ENCODE data around the gene CGRRF1. TPM values are rescaled to one million over a fixed set of nuclear protein-coding genes. Genes with fewer than 3 reads are reported as not detected.

Gene CGRRF1
- total RNA-seq, 1 donor from 2014 or later, result 20.4 TPM

DNA sequence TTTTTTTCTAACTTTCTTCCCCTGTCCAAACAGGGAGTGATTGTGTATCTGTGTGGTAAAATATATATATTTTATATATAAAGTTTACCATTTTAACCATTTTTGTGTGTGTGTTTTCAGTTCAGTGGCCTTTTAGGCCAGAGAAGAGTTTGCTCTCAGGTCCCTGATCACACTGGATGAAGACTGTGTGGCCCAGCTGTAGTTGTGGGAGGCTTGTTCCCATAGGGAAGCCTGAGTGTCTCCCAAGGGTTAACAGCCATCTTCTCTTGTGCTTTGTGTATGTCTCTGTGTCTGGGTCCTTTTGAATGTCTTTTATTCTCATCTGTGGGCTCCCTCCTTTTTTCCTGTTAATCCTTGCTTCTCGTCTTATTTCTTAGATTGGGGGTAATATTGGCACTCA lies 23.4 kb downstream of the CGRRF1 start:
- H3K27ac ChIP-seq (ENCODE audit: low read depth, low read length), result no peak overlapping the region
- H3K9ac ChIP-seq (ENCODE audit: low read depth in 1 of 3, low read length in 3 of 3), result no peak overlapping the region
- no peaks in the 10 kb centered on the region for H3K4me1 ChIP-seq (ENCODE audit: control insufficient read depth in 3 of 3, insufficient read depth in 3 of 3, low read length in 3 of 3)
- no peaks in the 10 kb centered on the region for H3K9me3 ChIP-seq (ENCODE audit: control insufficient read depth in 3 of 3, low read length in 3 of 3)
- H3K27me3 ChIP-seq (ENCODE audit: control insufficient read depth in 3 of 3, insufficient read depth in 3 of 3, low read length in 3 of 3), result no peaks in the 10 kb centered on the region
- peaks cover 2 to 8% (median 2%) of the 10 kb centered on the region in 3 donors for H3K36me3 ChIP-seq (ENCODE audit: control insufficient read depth in 3 of 3, insufficient read depth in 3 of 3, low read length in 3 of 3)
- H3K4me3 ChIP-seq (ENCODE audit: low read length in 3 of 3), result no peak overlapping the region

DNA sequence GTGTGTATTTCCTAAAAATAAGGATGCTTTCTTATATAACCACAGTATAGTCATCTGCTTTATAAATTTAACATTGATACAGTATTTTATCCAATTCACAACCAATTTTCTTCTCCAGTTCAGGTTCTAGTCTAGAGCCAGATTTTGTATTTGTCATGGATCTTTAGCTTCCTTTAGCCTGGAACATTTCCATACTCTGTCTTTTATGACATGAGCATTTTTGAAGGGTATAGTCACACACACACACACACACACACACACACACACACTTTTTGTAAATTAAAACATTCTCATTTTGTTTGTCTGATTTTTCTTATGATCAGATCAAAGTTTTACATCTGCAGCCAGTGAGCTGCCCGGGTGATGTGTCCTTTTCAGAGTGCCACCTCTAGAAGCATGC lies 25.4 kb downstream of the CGRRF1 start:
- no peak overlapping the region for H3K27ac ChIP-seq (ENCODE audit: low read depth, low read length)
- H3K9me3 ChIP-seq (ENCODE audit: control insufficient read depth in 3 of 3, low read length in 3 of 3), result no peaks in the 10 kb centered on the region
- H3K4me1 ChIP-seq (ENCODE audit: control insufficient read depth in 3 of 3, insufficient read depth in 3 of 3, low read length in 3 of 3), result no peaks in the 10 kb centered on the region
- H3K27me3 ChIP-seq (ENCODE audit: control insufficient read depth in 3 of 3, insufficient read depth in 3 of 3, low read length in 3 of 3), result no peaks in the 10 kb centered on the region
- no peak overlapping the region for H3K4me3 ChIP-seq (ENCODE audit: low read length in 3 of 3)
- H3K36me3 ChIP-seq (ENCODE audit: control insufficient read depth in 3 of 3, insufficient read depth in 3 of 3, low read length in 3 of 3), result peaks cover 3 to 12% (median 6%) of the 10 kb centered on the region in 3 donors
- H3K9ac ChIP-seq (ENCODE audit: low read depth in 1 of 3, low read length in 3 of 3), result no peak overlapping the region

DNA sequence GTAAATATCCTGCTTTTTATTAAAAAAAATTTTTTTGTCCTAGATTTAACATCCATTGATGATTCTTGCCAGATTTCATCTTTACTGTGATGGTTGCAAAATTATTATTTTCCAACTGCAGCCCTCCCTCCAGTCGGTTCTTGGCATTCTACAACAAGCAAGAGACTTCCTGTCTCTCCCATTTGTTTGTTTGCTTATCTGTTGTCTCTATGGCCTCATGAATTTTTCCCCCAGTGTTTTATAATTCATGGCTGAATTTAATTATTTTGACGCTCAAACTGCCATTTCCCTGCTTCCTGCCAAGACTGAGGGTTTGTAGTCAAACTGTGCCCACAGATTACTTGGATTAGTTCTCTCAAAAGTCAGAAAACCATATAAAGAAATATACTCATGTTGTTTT lies 25.9 kb downstream of the CGRRF1 start:
- no peaks in the 10 kb centered on the region for H3K27me3 ChIP-seq (ENCODE audit: control insufficient read depth in 3 of 3, insufficient read depth in 3 of 3, low read length in 3 of 3)
- H3K9me3 ChIP-seq (ENCODE audit: control insufficient read depth in 3 of 3, low read length in 3 of 3), result no peaks in the 10 kb centered on the region
- no peak overlapping the region for H3K9ac ChIP-seq (ENCODE audit: low read depth in 1 of 3, low read length in 3 of 3)
- no peak overlapping the region for H3K4me3 ChIP-seq (ENCODE audit: low read length in 3 of 3)
- H3K36me3 ChIP-seq (ENCODE audit: control insufficient read depth in 3 of 3, insufficient read depth in 3 of 3, low read length in 3 of 3), result peaks cover 3 to 12% (median 6%) of the 10 kb centered on the region in 3 donors
- H3K27ac ChIP-seq (ENCODE audit: low read depth, low read length), result no peak overlapping the region
- H3K4me1 ChIP-seq (ENCODE audit: control insufficient read depth in 3 of 3, insufficient read depth in 3 of 3, low read length in 3 of 3), result no peaks in the 10 kb centered on the region

DNA sequence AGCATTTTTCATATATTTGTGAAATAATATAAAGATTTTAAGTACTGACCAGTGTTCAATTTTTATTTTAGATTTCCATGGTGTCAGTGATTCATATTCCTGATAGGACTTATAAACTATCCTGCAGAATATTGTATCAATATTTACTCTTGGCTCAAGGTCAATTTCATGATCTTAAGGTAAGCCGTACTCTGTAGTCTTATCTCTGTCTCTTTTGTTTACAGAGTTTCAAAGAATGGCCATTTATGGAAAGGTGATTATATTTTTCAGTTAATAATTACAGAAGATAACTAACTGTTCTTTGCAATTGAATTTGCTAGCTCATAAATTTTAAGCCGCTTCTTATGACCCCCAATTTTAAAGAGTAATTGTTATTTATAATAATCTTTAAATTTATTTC lies 27.9 kb downstream of the CGRRF1 start:
- Histone ChIP-seq H3K9ac (ENCODE audit: low read depth in 1 of 3, low read length in 3 of 3) (no peak overlapping the region), H3K4me3 (ENCODE audit: low read length in 3 of 3) (no peak overlapping the region), H3K27me3 (ENCODE audit: control insufficient read depth in 3 of 3, insufficient read depth in 3 of 3, low read length in 3 of 3) (no peaks in the 10 kb centered on the region), H3K27ac (ENCODE audit: low read depth, low read length) (no peak overlapping the region), H3K4me1 (ENCODE audit: control insufficient read depth in 3 of 3, insufficient read depth in 3 of 3, low read length in 3 of 3) (no peaks in the 10 kb centered on the region), H3K36me3 (ENCODE audit: control insufficient read depth in 3 of 3, insufficient read depth in 3 of 3, low read length in 3 of 3) (peaks cover 3 to 12% (median 6%) of the 10 kb centered on the region in 3 donors), H3K9me3 (ENCODE audit: control insufficient read depth in 3 of 3, low read length in 3 of 3) (no peaks in the 10 kb centered on the region)

DNA sequence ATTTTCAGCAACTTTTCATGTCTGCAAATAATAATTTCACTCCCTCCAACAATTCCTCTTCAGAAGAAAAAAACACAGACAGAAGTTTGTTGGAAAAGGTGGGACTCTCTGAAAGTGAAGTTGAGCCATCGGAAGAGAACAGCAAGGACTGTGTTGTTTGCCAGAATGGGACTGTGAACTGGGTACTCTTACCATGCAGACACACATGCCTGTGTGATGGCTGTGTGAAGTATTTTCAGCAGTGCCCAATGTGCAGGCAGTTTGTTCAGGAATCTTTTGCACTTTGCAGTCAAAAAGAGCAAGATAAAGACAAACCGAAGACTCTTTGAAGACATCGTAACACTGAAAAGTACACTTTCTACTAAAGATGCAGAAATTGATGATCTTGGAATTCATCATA lies 28.3 kb downstream of the CGRRF1 start:
- no peaks in the 10 kb centered on the region for H3K9me3 ChIP-seq (ENCODE audit: control insufficient read depth in 3 of 3, low read length in 3 of 3)
- H3K36me3 ChIP-seq (ENCODE audit: control insufficient read depth in 3 of 3, insufficient read depth in 3 of 3, low read length in 3 of 3), result peaks cover 3 to 12% (median 6%) of the 10 kb centered on the region in 3 donors
- no peaks in the 10 kb centered on the region for H3K27me3 ChIP-seq (ENCODE audit: control insufficient read depth in 3 of 3, insufficient read depth in 3 of 3, low read length in 3 of 3)
- H3K9ac ChIP-seq (ENCODE audit: low read depth in 1 of 3, low read length in 3 of 3), result no peak overlapping the region
- H3K27ac ChIP-seq (ENCODE audit: low read depth, low read length), result no peak overlapping the region
- H3K4me1 ChIP-seq (ENCODE audit: control insufficient read depth in 3 of 3, insufficient read depth in 3 of 3, low read length in 3 of 3), result no peaks in the 10 kb centered on the region
- H3K4me3 ChIP-seq (ENCODE audit: low read length in 3 of 3), result no peak overlapping the region

DNA sequence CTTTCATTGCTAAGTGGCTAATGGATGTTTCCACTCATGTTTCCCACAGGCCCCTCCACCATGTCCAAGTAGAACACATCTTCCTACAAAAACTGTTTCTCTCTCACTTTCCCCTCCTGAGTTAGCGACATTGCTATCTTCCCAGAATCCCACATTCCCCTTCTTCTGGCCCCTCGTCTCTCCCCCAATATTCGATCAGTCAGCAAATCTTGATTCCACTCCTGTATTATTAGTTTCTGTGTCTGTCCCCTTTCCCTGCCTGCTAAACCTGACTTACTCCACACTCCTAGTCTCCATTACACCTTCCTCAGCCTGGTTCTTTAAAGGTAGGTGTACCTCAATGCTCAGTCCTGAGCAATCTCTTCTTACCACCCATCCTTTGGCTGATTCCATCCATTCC lies 37.9 kb downstream of the CGRRF1 start:
- Histone ChIP-seq H3K36me3 (ENCODE audit: control insufficient read depth in 3 of 3, insufficient read depth in 3 of 3, low read length in 3 of 3) (no peaks in the 10 kb centered on the region), H3K9ac (ENCODE audit: low read depth in 1 of 3, low read length in 3 of 3) (no peak overlapping the region), H3K27ac (ENCODE audit: low read depth, low read length) (no peak overlapping the region)

DNA sequence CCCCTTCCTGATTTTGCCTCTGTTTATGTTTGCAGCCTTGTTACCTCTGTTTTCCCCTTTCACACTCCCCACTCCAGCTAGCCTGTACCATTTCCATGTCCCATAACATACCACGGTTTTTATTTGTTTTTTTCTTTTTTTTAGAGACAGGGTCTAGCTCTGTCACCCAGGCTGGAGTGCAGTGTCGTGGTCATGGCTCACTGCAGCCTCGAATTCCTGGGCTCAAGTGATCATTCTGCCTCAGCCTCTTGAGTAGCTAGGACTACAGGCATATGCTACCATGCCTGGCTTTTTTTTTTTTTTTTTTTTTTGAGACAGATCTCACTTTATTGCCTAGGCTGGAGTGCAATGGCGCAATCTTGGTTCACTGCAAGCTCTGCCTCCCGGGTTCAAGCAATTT lies 38.8 kb downstream of the CGRRF1 start:
- Histone ChIP-seq H3K27ac (ENCODE audit: low read depth, low read length) (no peak overlapping the region), H3K27me3 (ENCODE audit: control insufficient read depth in 3 of 3, insufficient read depth in 3 of 3, low read length in 3 of 3) (no peaks in the 10 kb centered on the region), H3K9ac (ENCODE audit: low read depth in 1 of 3, low read length in 3 of 3) (no peak overlapping the region), H3K4me1 (ENCODE audit: control insufficient read depth in 3 of 3, insufficient read depth in 3 of 3, low read length in 3 of 3) (no peaks in the 10 kb centered on the region), H3K36me3 (ENCODE audit: control insufficient read depth in 3 of 3, insufficient read depth in 3 of 3, low read length in 3 of 3) (no peaks in the 10 kb centered on the region), H3K9me3 (ENCODE audit: control insufficient read depth in 3 of 3, low read length in 3 of 3) (no peaks in the 10 kb centered on the region), H3K4me3 (ENCODE audit: low read length in 3 of 3) (no peak overlapping the region)

More for the DNA sequence above, 37.9 kb downstream of the CGRRF1 start:
- Histone ChIP-seq H3K4me3 (ENCODE audit: low read length in 3 of 3) (no peak overlapping the region), H3K27me3 (ENCODE audit: control insufficient read depth in 3 of 3, insufficient read depth in 3 of 3, low read length in 3 of 3) (no peaks in the 10 kb centered on the region), H3K9me3 (ENCODE audit: control insufficient read depth in 3 of 3, low read length in 3 of 3) (no peaks in the 10 kb centered on the region), H3K4me1 (ENCODE audit: control insufficient read depth in 3 of 3, insufficient read depth in 3 of 3, low read length in 3 of 3) (no peaks in the 10 kb centered on the region)

DNA sequence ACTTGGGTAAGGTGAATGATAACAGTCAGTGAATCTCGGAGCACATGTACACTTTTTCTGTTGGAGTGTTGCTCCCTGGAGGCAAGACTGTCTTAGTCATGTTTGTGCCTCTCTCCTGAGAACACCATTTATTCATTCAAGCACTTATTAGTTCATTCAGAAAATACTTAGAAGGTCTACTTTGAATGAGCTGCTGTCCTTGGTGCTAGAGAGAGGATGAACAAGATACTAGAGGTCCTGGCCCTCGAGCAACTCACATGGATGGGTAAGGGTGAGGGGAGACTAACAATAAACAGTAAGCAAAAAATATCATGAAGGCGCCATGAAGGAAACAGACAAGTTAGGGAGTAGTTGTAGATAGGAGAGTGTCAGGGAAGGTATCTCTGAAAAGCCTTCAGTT lies 40.2 kb downstream of the CGRRF1 start:
- Histone ChIP-seq H3K9ac (ENCODE audit: low read depth in 1 of 3, low read length in 3 of 3) (no peak overlapping the region), H3K27me3 (ENCODE audit: control insufficient read depth in 3 of 3, insufficient read depth in 3 of 3, low read length in 3 of 3) (no peaks in the 10 kb centered on the region), H3K27ac (ENCODE audit: low read depth, low read length) (no peak overlapping the region), H3K4me3 (ENCODE audit: low read length in 3 of 3) (no peak overlapping the region), H3K36me3 (ENCODE audit: control insufficient read depth in 3 of 3, insufficient read depth in 3 of 3, low read length in 3 of 3) (no peaks in the 10 kb centered on the region), H3K4me1 (ENCODE audit: control insufficient read depth in 3 of 3, insufficient read depth in 3 of 3, low read length in 3 of 3) (no peaks in the 10 kb centered on the region), H3K9me3 (ENCODE audit: control insufficient read depth in 3 of 3, low read length in 3 of 3) (no peaks in the 10 kb centered on the region)

DNA sequence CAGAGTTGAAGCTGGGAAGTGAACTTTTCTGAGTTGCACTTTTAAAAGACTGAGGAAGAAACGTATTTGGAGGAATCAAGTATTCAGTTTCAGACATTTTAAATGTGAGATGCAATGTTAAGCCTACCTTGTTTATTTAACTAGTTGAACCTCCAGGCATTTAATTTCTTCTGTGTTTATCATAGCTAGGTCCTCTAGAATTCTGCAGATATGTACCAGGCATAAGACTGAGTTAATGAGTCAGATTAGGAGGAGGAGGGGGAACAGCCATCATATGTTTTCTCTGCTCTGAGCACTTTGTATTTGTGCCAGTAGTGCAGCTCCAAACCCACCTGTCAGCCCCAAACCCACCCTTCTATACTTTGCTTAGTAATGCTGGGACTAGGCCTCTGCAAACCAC lies 40.8 kb downstream of the CGRRF1 start:
- no peaks in the 10 kb centered on the region for H3K4me1 ChIP-seq (ENCODE audit: control insufficient read depth in 3 of 3, insufficient read depth in 3 of 3, low read length in 3 of 3)
- H3K27me3 ChIP-seq (ENCODE audit: control insufficient read depth in 3 of 3, insufficient read depth in 3 of 3, low read length in 3 of 3), result no peaks in the 10 kb centered on the region

DNA sequence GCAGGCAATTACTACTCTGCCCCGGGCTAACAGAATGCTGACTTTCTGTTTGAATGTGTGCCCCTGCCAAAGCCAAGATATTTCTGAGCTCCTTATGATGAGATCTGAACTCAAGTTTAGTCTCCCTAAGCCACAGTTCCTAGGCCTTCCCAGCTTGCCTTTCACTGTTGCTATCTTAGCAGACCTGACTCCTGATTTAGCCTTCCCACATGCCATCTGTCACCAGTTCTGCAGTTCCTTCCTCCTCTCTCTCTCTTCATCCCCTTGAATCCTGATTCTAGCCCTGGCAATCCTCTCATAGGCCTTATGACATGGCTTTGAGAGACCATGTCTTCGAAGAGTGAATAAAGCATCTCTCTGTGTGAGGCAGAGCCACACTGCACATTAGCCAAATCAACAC lies 44.7 kb downstream of the CGRRF1 start:
- Histone ChIP-seq H3K9me3 (ENCODE audit: control insufficient read depth in 3 of 3, low read length in 3 of 3) (no peaks in the 10 kb centered on the region), H3K27me3 (ENCODE audit: control insufficient read depth in 3 of 3, insufficient read depth in 3 of 3, low read length in 3 of 3) (no peaks in the 10 kb centered on the region), H3K27ac (ENCODE audit: low read depth, low read length) (no peak overlapping the region), H3K4me3 (ENCODE audit: low read length in 3 of 3) (no peak overlapping the region), H3K36me3 (ENCODE audit: control insufficient read depth in 3 of 3, insufficient read depth in 3 of 3, low read length in 3 of 3) (no peaks in the 10 kb centered on the region), H3K4me1 (ENCODE audit: control insufficient read depth in 3 of 3, insufficient read depth in 3 of 3, low read length in 3 of 3) (no peaks in the 10 kb centered on the region), H3K9ac (ENCODE audit: low read depth in 1 of 3, low read length in 3 of 3) (no peak overlapping the region)

More for the DNA sequence above, 40.8 kb downstream of the CGRRF1 start:
- H3K9me3 ChIP-seq (ENCODE audit: control insufficient read depth in 3 of 3, low read length in 3 of 3), result no peaks in the 10 kb centered on the region
- no peak overlapping the region for H3K9ac ChIP-seq (ENCODE audit: low read depth in 1 of 3, low read length in 3 of 3)
- H3K27ac ChIP-seq (ENCODE audit: low read depth, low read length), result no peak overlapping the region
- no peaks in the 10 kb centered on the region for H3K36me3 ChIP-seq (ENCODE audit: control insufficient read depth in 3 of 3, insufficient read depth in 3 of 3, low read length in 3 of 3)
- H3K4me3 ChIP-seq (ENCODE audit: low read length in 3 of 3), result no peak overlapping the region

DNA sequence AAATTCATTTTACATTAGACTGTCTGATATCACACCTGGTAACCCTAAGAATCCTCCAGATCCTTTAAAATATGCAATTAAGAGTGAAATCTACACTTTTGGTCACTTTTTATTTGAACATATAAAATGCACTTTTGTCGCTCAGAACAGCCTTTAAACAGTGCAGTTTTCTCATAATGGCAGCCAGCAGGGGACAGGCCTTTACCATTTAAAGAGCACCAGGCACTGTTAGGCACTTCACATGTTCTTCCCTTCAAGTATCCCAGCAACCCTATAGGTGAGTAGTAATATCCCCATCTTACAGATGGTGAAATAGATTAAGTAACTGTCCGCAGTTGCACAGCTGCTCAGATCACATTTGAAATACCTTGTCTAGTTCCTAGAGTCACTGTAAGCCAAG lies 45.9 kb downstream of the CGRRF1 start:
- H3K9me3 ChIP-seq (ENCODE audit: control insufficient read depth in 3 of 3, low read length in 3 of 3), result no peaks in the 10 kb centered on the region
- H3K9ac ChIP-seq (ENCODE audit: low read depth in 1 of 3, low read length in 3 of 3), result no peak overlapping the region
- no peak overlapping the region for H3K27ac ChIP-seq (ENCODE audit: low read depth, low read length)
- no peaks in the 10 kb centered on the region for H3K27me3 ChIP-seq (ENCODE audit: control insufficient read depth in 3 of 3, insufficient read depth in 3 of 3, low read length in 3 of 3)
- no peak overlapping the region for H3K4me3 ChIP-seq (ENCODE audit: low read length in 3 of 3)
- H3K36me3 ChIP-seq (ENCODE audit: control insufficient read depth in 3 of 3, insufficient read depth in 3 of 3, low read length in 3 of 3), result no peaks in the 10 kb centered on the region
- no peaks in the 10 kb centered on the region for H3K4me1 ChIP-seq (ENCODE audit: control insufficient read depth in 3 of 3, insufficient read depth in 3 of 3, low read length in 3 of 3)
